NCI-H524 (cell line): ENCODE measurements around the gene ANK3.

Source experiments
- DNase-seq, 2 experiments: peaks; one replicate each; lab custom pipeline; 2025; lab: John Stamatoyannopoulos, UW

ANK3 gene

GRCh38 chr10:60280475-60280874, 109.2 kb downstream of the ANK3 start:
- no peak for DNase-seq

- DNase-seq = no peak
Observed at GRCh38 chr10:60277656-60278055, 112.0 kb downstream of the ANK3 start.

GRCh38 chr10:60276232-60276631, 113.4 kb downstream of the ANK3 start:
- DNase-seq = no peak

GRCh38 chr10:60271319-60272040, 118.2 kb downstream of the ANK3 start:
- DNase-seq = no peak

GRCh38 chr10:60270426-60270825, 119.2 kb downstream of the ANK3 start:
- DNase-seq = no peak

GRCh38 chr10:60267802-60268201, 121.9 kb downstream of the ANK3 start:
- no peak for DNase-seq

- no peak for DNase-seq
Observed at GRCh38 chr10:60266513-60266912, 123.2 kb downstream of the ANK3 start.

- DNase-seq = no peak
Observed at GRCh38 chr10:60262647-60263126, 127.0 kb downstream of the ANK3 start.

- no peak for DNase-seq
Observed at GRCh38 chr10:60260321-60260720, 129.4 kb downstream of the ANK3 start.

GRCh38 chr10:60258429-60258797, 131.3 kb downstream of the ANK3 start:
- no peak for DNase-seq

GRCh38 chr10:60257767-60258428, 131.8 kb downstream of the ANK3 start:
- DNase-seq = no peak

- no peak for DNase-seq
Observed at GRCh38 chr10:60254776-60255175, 134.9 kb downstream of the ANK3 start.

GRCh38 chr10:60253484-60253883, 136.2 kb downstream of the ANK3 start:
- DNase-seq = no peak

GRCh38 chr10:60252688-60253087, 137.0 kb downstream of the ANK3 start:
- DNase-seq = no peak

- DNase-seq = peak; percentile 5 to 59
Observed at GRCh38 chr10:60246382-60246781, 143.3 kb downstream of the ANK3 start.

- DNase-seq = no peak
Observed at GRCh38 chr10:60239228-60239627, 150.4 kb downstream of the ANK3 start.

GRCh38 chr10:60238759-60239100, 150.9 kb downstream of the ANK3 start:
- no peak for DNase-seq

GRCh38 chr10:60237977-60238758, 151.5 kb downstream of the ANK3 start:
- DNase-seq = no peak

GRCh38 chr10:60236869-60237524, 152.7 kb downstream of the ANK3 start:
- DNase-seq = no peak

GRCh38 chr10:60235001-60235400, 154.7 kb downstream of the ANK3 start:
- no peak for DNase-seq

- no peak for DNase-seq
Observed at GRCh38 chr10:60234551-60234950, 155.1 kb downstream of the ANK3 start.

- DNase-seq = no peak
Observed at GRCh38 chr10:60230892-60231291, 158.8 kb downstream of the ANK3 start.
